GM18520 (cell line): ENCODE data around the gene ASB1.

Experiments used
- ATAC-seq: cut with Tn5 transposase; IDR thresholded peaks from one replicate; pipeline ENCODE4 v1.9.1; 2021; ENCODE audit not compliant: unreplicated experiment

The ASB1 gene

DNA sequence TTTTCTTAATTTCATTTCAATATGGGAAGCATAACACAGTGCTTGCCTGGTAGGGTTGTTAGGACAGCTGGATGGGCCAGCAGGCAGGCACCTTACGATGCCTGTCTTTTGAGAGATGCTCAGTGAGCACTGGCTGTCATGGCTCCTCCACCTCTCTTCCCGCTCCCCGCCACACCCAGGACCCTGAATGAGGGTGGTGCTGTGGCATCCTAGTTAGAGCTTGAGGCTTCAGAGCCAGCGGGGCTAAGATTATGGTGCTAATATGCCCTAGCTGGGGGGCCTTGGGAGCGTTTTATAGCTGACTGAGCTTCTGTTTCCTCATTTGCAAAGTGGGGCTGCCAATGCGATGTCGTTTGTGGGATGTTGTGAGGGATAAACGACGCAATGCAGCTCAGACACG lies 37.7 kb downstream of the ASB1 start:
- no peak for ATAC-seq

GRCh38 chr2:238465487-238466242 lies 38.9 kb downstream of the ASB1 start:
- no peak for ATAC-seq

GRCh38 chr2:238466243-238466756 lies 39.6 kb downstream of the ASB1 start:
- ATAC-seq, result no peak

DNA sequence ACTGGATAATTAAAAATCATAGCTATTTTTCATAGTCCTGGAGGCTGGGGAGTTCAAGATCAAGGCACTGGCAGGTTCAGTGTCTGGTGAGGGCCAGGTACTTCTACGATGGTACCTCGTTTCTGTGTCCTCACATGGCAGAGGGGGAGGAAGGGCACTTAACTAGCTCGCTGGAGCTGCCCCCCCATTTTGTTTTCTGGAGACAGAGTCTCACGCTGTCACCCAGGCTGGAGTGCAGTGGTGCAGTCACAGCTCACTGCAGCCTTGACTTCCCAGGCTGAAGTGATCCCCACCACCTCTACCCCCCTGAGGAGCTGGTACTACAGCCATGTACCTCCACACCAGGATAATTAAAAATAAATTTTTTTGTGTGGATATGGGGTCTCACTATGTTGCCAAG lies 40.3 kb downstream of the ASB1 start:
- no peak for ATAC-seq

DNA sequence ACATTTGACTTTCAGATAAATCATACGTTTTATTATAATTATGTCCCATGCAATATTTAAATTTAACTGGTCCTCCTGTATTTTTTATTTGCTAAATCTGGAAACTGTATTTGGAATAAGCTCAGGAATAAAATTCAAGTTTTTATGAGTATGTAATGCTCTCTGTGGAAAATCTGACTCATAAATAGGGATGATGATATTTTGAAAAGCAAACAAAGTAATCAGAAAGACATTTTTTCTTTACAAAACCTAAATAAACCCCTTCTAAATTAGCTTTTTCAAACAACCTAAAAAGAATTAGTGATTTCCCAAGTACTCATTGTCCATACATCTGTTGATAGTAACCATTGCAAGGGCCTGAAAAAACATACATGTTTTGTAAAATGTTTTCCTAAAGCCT lies 41.1 kb downstream of the ASB1 start:
- no peak for ATAC-seq

GRCh38 chr2:238469155-238469554 lies 42.4 kb downstream of the ASB1 start:
- no peak for ATAC-seq

- ATAC-seq, result no peak
Observed at GRCh38 chr2:238473014-238473413, 46.3 kb downstream of the ASB1 start.

- ATAC-seq, result no peak
Observed at GRCh38 chr2:238473523-238473922, 46.8 kb downstream of the ASB1 start.

DNA sequence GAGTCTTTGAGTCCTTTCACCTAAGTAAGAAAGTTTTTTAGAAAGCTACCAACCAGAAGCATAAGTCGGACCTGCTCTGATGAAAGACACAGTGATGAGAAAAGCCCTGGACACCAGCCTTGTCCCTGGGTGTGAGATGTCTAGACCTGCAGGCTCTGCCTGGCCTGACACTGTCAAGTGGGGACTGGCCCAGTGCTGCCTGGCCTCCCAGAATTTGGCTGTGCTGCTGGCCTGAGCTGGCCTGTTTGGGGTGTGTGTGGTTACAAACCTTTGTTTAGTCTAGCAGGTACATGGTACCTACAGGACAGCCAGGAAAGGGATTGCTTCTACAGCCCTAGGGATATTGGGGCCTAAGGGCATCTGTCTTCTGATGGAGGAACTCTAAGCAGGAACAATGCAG lies 48.3 kb downstream of the ASB1 start:
- ATAC-seq, result no peak

DNA sequence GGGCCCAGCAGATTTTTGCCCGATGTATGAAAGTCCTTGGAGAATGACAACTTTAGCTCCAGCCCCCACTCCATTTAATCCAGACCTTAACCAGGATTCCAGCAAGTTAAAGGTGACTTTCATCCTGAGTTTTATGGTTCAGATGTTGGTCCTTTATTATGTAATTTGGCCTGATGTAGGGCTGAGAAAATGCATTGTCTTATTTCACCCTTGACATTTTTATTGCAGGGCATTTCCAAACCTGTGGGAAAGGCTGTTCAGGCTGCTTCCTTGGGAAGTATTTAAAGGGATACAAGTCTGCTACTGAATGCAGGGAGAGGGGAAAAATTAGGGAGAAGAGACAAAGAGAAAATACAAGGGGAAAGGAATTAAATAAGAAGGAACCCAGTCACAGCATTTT lies 48.8 kb downstream of the ASB1 start:
- ATAC-seq, result no peak

DNA sequence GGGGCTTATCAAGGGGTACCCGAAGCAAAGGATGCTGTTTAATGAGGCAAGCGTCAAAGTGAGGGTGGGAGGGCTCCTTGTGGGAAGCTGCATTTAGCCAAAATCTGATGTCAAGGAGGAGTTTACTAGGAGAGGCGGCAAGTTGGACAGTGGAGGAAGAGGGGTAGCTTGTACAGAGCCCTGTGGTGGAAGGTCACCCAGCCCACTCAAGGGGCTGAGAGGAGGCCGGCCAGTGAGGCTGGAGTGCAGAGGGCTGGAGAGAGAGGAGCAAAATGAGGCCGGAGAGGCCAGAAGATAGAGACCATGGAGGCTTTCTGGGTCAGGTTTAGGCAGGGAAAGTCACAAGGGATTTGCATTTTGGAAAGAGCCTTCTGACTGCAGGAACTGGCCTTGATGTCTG lies 49.5 kb downstream of the ASB1 start:
- no peak for ATAC-seq

DNA sequence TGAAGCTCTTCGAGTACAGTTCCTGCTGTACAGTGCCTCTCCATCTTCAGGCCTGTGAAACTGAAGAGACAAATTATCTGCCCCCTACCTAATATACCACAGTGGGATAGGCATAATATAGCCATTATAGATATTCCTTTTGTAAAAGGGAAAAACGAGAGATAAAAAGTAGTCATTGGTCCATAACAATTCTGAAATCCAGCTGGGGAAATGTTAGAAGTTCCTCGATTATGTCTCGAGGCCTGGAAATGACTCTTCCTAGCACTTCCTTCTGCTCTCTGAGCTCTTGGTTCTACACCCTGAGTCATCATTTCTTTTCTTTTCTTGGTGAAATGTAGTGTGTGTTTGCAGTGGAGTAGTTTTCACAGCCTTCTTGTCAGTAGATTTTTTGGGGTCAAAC lies 51.5 kb downstream of the ASB1 start:
- no peak for ATAC-seq

- ATAC-seq, result no peak
Observed at GRCh38 chr2:238479847-238480246, 53.1 kb downstream of the ASB1 start.

DNA sequence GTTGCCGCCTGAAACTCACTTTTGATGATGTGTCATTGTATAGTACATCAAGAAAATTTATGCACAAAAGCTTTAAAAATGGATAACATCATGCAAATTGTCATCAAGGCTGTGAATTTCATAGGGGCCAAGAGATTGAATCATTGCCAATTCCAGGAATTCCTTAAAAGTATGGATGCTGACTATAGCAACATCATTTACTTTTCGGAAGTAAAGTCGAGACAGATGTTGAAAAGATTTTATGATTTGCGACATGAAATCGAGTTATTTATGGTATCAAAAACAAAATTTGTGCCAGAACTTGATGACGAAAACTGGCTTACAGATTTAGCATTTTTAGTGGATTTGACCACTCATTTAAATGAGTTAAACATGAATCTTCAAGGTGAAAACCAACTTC lies 56.3 kb downstream of the ASB1 start:
- ATAC-seq, result no peak

GRCh38 chr2:238483656-238484055 lies 56.9 kb downstream of the ASB1 start:
- ATAC-seq, result no peak

- no peak for ATAC-seq
Observed at GRCh38 chr2:238484522-238485452, 58.1 kb downstream of the ASB1 start.

DNA sequence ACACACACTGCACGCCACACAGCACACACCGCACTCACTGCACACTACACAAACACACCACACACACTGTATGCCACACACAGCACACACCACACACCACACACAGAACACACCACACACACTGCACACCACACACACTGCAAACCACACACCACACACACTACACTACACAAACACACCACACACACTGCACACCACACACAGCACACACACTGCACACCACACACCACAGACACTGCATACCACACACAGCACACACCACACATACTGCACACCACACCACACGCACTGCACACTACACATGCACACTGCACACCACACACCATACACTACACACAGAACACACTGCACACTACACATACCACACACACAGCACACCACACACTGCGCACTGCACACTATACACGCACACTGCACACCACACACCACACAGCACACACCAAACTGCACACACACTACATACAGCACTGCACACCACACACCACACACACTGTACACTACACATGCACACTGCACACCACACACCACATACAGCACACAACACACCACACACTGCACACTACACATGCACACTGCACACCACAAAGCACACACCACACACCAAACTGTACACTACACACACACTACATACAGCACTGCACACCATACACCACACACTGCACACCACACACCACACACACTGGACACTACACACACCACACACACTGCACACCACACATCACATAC lies 59.6 kb downstream of the ASB1 start:
- no peak for ATAC-seq

DNA sequence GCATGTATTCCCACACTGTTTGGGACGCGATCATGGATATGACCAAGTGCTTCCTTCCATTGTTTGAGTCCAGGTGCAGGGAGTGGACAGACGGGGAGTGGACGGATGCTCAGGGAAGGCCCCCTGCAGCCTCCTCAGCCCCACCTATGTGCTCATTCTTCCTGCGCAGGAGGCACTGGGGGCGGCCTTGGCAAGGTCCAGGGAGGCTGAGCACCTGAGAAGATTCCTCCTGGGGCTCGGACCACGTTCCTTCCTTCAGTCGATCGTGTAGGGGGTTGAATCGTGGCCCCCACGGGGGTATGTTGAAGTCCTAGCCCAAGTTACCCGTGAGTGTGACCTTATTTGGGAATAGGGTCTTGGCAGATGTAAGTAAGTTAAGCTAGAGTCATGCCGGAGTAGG lies 60.4 kb downstream of the ASB1 start:
- no peak for ATAC-seq

GRCh38 chr2:238487652-238488346 lies 61.1 kb downstream of the ASB1 start:
- no peak for ATAC-seq

GRCh38 chr2:238488347-238488826 lies 61.7 kb downstream of the ASB1 start:
- ATAC-seq, result no peak

DNA sequence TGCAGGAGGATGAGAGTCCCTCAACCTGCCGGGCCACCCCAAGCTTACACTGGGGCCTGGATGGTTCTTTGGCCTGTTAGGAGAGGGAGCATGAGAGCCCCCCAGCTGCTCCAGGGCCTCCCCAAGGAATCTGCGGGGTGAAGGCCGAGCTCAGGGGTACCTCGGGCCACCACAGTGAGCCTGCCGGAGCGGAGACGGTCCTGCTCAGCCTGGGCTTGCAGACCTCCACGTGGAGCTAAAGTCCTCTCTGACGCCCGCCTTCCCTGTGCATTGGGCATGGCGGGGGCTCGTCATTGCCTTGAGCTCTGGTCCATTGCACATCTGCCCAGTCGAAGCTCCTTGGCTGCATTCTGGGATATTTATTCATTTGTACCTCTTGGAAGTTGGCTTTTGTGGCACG lies 62.7 kb downstream of the ASB1 start:
- no peak for ATAC-seq
